ENCODE data around the gene PRKCD.

DNA sequence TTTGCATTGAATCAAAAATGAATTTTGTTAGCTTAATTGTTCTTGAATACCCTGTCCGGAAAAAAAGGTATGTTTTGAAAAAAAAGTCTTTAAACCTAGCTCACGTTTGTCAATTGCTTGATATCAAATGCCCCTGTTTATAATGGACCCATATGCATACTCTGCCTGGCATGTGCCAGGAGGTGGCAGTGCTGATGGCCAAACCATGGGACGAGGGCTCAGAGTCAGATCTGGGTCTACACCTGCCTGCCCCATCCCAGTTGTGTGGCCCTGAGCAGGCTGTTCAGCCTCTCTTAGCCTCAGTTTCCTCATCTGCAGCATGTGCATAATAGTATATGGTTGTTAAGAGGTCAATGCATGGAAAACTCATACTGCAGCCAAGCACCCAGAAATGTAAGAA, 38.8 kb downstream of the PRKCD start:
- TF ChIP-seq, protein P1, sequence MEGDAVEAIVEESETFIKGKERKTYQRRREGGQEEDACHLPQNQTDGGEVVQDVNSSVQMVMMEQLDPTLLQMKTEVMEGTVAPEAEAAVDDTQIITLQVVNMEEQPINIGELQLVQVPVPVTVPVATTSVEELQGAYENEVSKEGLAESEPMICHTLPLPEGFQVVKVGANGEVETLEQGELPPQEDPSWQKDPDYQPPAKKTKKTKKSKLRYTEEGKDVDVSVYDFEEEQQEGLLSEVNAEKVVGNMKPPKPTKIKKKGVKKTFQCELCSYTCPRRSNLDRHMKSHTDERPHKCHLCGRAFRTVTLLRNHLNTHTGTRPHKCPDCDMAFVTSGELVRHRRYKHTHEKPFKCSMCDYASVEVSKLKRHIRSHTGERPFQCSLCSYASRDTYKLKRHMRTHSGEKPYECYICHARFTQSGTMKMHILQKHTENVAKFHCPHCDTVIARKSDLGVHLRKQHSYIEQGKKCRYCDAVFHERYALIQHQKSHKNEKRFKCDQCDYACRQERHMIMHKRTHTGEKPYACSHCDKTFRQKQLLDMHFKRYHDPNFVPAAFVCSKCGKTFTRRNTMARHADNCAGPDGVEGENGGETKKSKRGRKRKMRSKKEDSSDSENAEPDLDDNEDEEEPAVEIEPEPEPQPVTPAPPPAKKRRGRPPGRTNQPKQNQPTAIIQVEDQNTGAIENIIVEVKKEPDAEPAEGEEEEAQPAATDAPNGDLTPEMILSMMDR (conservative IDR thresholded peaks at IDR 0.05; ENCODE audit: low read length) = peak; percentile 57
- TF ChIP-seq EZH2phosphoT487 (IDR thresholded peaks at IDR 0.05; ENCODE audit: borderline replicate concordance) = no peak

Measured in Loucy (cell line).